ENCODE results near the gene GBA3.

The GBA3 gene

DNA sequence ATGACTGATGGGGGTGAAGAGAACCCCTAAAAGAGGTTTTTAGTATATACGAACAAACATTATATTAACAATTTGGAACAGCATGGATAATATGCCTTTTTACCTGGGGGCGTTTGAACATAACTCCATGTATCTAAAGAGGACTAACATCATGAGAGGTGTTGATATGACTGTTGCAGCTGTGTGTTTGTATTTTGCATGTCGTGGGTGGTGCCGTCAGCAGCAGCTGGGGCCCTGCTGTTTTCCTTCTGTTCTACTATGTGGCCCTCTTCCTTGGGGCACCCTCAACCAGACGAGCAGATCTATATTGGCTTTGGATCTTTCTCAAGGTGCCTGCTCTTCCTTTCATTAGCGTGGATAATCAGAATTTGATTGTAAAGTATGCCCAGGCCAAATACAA is 11.2 kb downstream of the GBA3 start:
- no peak for DNase-seq

DNA sequence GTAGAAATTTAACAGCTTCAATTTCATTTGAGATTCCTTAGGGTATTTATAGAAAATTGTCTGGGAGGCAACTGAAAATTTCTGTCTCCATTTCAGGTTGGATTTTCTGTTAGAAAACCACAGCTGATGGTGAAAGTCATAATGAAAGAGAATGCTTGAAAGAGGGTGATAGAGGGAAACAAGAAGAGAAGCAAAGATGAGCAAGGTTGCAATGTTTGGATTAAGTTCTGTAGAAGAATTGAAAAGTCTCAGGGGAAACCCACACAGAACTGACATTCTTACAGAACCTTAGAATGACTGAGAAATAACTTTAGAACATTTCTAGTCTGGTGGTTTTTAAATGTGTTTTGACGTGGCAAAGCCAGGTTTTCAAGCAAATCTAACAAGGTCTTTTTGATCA is 14.7 kb downstream of the GBA3 start:
- no peak for DNase-seq

DNA sequence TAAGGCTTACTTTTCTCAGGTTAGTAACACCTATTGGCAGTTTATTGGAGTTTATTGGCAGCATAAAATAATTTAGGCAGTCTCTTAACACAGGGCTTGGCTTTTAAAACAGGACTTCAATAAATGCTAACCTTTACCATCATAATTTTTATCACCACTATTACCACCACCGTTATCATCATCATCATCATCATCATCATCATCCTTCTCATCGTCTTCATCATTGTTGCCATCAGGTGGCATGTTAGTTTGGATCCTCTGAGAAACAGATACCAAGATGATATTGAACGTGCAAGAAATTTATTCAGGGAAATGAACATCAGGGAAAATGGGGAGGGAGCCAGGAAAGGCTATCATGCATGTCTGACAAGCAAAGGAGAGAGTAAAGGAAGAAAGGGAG is 16.2 kb downstream of the GBA3 start:
- DNase-seq: no peak

DNA sequence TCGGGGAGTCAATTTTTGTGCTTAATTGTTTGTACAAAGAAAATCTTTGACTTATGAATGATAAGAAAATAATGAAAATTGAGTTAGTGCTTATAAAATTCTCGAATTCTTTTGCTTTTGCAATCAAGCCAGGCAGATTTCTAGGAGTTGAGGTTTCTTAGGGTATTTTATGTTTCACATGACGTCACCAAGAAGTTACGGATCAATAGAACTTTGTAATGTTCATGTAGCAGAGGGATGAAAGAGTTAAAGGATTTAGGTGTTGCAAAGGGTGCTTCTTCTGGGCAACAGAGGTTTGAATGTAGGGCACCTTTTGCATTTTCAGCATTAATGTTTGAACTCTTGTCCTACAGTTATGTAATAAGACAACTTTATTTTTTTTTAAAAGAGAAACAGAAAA is 19.4 kb downstream of the GBA3 start:
- no peak for DNase-seq

DNA sequence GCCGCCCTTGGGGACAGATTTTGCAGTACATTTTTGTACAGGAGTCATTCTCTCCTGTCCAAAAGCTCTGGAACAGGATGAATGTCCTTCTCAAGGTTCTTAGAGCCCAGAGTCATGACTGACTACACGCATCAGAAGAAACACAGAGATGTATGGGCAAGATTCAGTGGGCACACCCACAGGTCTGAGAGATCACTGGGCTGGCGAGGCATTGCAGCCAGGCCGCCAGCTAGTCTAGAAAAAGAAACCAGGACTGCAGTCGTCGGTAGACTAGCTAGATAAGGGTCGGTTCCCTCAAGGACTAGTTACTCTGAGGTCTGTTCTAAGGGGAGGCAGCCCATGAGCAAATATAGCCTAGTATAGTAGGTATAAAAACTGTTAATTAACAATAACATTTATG is 19.8 kb downstream of the GBA3 start:
- DNase-seq: no peak

DNA sequence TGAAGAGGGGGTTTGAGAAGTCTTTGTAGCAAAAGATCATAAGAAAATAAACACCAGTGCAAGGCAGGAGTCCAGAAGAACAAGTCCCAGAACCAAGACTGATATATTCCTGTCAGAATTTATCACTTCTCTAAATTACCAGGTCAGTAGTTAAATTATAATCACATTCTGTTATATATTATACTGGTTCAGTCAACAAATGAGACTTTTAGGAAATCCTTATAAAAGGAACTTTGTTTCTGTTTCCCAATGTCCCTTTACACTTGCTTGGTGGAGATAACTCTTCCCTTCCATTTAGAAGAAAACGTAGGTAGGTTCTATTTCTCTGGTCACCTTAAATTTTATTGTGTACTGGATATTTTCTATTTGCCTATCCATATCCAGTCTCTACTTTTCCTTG is 21.1 kb downstream of the GBA3 start:
- DNase-seq: no peak

DNA sequence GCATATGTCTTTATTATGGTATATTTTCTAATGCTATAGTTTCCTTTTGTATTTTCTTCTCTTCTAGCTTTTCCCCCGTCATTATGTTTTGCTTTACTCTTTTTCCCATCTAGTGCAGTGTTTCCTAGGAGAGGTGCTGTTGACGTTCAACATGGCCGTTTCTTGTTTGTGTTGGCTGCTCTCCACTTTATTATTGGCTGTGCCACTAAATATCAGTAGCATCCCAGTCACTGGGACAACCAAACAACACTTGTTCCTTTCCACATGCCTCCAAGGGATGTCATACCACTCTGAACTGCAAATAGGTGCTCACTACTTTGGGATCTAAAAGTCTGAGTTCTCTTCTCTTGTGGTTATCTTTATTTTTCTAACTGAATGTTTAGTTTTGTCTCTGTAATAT is 26.5 kb downstream of the GBA3 start:
- no peak for DNase-seq

DNA sequence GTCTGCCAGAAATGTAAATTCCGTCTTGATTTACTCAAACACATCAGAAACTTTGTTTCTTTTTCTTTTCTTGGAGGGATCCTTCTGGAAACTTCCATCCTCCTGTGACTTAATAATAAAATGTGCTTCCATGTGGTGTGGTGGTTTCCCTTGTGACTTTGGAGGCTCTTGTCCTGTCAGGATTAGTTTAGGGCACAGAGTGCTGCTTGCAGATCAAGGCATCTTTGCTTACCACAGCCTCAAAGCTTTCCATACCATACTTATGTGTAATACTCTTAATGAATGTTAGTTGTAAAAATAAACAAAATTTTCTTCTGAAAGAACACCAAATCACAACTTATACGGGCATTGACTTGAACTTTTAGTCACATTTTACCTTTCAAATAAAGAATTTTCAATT is 27.4 kb downstream of the GBA3 start:
- no peak for DNase-seq

DNA sequence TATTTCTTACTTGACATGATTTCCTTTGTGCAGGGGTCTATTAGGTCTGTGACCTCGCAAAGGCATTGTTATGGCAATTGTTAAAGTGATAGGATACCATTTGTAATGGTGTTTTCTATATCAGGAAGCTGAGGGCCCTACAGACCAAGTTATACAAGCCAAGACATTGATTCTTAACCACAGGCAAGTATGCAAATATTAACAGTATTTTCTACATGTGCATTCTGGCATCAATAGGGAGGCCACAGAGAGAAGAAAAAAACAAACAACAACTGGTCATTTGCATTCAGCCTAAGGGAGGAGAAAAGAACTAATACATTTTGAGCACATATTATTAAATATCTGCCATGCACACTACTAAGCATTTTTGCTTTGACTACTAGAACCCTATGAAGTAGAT is 28.5 kb downstream of the GBA3 start:
- DNase-seq: no peak

DNA sequence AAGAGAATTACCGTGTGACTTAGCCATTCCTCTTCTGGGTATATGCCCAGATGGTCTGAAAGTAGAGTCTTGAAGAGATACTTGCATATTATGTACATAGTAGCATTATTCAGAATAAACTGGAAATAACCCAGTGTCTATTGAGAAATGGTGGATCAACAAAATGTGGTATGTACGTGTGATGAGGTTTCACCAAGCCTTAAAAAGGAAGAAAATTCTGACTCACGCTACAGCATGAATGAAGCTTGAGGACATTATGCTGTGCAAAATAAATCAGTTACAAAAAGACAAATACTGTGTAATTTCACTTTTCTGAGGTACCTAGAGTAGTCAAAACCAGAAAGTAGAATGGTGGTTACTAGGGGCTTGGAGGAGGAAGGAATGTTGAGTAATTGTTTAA is 37.3 kb downstream of the GBA3 start:
- no peak for DNase-seq

DNA sequence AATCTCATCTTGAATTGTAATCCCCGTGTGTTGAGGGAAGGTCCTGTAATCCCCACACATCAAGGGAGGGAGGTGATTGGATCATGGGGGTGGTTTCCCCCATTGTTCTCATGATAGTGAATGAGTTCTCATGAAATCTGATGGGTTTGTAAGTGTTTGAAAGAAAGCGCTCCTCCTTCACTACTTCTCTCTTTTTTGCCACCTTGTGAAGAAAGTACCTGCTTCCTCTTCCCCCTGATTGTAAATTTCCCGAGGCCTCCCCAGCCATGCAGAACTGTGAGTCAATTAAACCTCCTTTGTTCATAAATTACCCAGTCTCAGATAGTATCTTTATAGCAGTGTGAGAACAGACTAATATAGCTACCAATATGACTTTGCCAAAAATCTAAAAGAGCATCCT is 41.1 kb downstream of the GBA3 start:
- no peak for DNase-seq

DNA sequence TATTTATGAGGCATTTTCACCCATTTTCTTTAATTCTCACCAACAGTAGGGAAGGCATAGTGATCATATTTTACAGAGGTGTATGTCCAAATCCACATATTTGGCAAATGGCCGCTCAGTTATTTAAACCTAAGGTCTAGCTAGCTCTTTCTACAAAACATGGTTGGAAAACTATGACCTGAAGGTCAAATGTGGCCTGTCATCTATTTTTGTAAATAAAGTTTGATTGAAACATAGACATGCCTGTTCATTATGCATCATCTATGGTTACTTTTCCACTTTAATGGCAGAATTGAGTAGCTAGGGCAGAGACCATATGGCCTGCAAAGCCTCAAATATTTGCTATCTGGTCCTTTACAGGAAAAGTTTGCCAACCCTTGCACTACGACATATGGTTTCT is 44.2 kb downstream of the GBA3 start:
- no peak for DNase-seq

DNA sequence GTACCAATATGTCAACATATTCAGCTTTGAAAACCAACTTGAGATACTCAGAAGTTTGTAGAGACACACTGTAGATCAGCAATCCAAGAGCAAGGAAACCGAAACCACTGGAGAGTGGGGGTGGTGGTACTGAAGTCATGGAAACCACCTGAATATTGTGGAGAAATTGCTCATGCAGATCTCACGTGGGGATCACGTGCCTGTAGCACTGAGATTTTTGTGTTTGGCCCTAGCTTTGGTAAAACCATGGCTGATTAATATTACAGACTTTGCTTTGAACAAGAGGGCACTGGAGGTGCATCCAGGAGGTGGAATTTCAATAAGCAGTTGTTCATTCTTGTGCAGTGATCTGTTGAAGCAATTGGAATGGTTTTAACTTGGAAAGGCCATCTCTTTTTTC is 47.2 kb downstream of the GBA3 start:
- no peak for DNase-seq

DNA sequence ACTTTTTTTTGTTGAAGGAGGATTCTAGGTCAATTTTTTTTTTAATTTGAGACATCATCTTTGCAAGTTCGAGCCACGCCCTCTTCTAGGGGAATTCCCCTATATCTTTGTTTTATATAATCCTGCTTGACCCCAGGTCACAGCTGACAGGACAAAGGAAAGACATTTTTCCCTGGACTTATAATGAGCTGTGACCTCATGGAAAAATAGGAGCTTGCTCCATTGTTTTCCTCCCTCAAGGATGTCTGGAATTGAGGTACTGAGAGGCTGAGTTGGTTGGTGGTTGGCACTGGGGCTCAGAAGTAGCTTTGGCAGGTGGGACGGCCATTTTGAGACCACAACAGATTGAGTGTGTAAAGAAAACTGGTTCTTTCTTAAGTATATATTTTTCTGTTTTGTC is 49.0 kb downstream of the GBA3 start:
- DNase-seq: no peak

DNA sequence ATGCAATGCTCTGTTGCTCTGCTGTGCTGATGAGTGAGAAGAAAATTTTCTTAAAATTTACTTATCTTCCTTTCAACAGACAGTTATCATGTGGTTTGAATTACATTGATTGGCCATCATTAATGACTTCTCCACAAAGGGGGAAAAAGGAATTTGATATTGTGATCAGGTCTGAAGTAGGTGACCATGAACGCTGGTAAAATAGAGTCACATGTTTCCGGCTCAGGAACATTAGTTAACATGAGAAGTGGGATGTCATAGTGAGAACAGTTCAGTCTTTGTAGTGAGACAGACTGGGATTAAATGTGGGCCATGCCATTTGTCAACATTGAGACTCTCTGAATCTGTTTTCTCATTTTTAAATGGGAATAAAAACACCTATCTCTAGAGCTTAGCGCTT is 50.6 kb downstream of the GBA3 start:
- DNase-seq: no peak

DNA sequence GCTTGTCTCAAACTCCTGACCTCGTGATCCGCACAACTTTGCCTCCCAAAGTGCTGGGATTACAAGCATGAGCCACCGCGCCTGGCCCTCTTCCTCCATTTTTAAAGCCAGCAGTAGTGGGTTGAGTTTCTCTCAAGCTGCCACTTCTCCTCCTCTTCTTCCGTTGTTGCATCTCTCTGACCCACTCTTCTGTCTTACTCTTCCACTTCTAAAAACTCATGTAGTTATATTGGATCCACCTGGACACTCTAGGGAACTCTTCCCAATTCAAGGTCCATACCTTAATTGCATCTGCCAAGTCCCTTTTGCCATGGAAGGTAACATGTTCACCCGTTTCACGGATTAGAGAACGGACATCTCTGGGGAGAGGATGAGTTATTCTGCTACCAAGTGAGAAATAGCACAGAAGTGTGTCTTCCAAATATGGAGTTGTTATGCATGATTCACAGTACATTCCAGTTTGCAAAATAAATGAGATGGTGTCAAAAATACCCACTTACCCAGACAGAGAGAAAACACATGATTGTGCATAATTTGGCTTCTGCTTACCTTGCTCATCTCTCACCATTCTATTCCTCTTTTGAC is 51.8 kb downstream of the GBA3 start:
- no peak for DNase-seq

DNA sequence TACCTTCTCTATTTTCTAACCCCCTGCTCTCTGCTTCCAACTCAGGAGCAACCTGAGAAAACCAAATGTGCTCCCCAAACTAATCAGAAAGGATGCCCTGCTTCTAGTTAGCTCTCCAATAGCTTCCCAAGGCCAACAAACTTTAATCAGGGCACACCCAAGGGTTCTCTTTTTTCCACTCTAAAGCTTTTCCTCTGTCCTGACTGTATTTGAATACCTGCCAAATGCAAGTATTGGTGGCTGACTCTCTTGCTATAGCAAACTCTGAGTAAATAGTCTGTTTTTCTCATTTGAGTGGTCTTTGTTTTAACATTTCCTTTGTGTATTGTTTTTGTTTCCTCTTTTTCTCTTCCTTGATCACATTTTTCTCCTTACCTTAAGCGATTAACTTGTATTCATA is 52.5 kb downstream of the GBA3 start:
- no peak for DNase-seq

DNA sequence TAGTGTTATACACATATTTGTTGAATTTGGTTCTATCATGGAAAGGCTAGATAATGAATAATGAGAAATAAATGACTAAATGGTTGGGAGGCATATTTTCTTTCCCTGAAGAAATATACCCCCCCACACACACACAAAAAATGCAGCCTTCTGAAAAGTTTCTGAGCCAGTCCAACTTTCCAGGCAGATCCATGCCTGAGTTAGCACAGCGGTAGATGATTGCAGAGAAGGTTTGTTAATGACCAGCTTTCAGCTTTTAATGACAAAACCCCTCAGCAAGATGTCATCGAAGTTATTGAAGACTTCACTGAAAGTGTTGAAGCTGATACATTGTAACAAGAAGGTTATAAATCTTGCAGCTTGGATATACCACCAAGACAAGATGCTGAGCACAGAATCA is 61.4 kb downstream of the GBA3 start:
- no peak for DNase-seq

DNA sequence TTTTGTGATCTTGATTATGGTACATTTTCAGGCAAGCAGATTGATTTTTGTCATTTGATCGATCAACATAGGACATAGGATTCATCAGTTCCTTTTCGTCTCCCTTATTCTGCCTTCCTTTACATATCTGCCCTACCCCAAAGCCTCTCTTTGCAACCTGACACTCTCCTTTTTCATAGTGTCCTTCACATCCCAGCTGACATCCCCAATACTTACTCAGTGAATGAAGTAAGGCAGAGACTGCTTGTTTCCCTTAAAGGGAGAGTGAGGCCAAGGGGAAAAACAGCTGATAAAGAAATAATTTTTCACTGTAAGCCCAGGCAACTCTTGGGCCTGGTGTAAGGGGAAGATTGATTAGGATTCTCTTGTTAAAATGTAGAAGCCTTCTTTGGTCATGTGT is 69.8 kb downstream of the GBA3 start:
- DNase-seq: no peak

DNA sequence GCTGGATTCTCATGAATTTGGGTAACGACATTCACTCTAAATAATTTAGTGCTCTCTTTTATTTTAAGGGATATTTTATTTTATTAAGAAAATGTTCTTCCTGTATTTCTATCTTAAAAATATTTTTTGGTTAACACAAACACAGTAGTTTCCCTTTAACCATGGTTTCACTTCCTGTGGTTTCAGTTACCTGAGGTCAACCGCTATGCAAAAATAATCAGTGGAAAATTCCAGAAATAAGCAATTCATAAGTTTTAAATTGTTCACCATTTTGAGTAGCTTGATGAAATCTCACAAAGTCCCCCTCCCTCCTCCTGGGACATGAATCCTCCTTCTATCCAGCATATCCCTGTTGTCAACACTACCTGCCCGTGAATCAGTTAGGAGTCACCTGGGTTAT is 71.4 kb downstream of the GBA3 start:
- DNase-seq: no peak

DNA sequence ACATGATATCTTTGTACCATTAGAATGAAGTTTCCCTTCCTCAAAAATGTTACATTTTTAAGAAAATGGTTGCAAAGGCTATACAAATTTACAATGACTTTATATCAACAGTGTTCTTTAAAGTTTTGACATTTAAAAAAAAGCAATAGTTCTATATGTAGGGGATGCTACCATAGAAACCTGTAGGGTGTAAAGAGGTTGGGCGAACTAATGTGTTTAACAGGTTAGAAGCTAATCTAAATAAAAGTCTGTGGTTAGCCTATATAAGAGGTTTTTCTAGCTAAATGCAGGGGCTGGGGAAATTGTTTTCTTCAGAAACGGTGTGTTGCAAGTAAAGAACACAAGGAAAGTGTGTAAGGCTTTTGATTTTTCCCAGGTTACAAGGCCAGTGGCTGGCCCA is 73.3 kb downstream of the GBA3 start:
- DNase-seq: no peak

DNA sequence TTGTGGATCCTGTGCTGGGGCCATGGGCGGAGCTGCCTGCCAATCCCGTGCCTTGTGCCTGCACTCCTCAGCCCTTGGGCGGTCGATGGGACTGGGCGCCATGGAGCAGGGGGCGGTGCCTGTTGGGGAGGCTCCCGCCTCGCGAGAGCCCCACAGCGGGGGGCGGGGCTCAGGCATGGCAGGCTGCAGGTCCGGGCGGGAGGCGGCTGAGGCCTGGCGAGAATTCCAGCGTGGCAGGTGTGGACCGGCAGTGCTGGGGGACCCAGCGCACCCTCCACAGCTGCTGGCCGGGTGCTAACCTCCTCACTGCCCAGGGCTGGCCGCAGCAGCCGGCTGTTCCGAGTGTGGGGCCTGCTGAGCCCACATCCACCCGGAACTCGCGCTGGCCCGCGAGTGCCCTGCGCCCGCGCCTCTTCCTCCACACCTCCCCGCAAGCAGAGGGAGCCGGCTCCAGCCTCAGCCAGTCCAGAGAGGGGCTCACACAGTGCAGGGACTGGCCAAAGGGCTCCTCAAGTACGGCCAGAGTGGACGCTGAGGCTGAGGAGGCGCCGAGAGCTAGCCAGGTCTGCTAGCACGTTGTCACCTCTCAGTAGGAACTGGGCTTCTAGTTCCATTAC is 85.9 kb downstream of the GBA3 start:
- no peak for DNase-seq

DNA sequence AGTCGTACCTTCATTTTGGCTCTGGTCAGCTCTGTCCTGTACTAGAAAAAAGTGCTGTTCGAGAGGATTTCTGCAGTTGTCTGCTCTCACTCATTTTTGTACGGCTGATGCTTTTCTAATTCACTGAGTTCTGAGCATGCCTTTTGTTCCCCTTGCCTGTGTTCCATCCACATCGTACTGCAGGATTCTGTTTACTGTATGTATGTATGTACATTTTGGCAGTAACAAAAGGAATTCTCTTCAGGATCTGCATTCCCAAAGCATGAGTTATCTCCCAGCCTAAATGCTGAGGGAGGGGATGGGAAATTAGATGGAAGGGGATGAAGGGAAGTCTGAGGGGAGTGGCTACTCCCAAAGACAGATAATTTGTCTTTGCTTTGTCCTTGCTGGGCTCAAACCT is 87.6 kb downstream of the GBA3 start:
- DNase-seq: no peak

DNA sequence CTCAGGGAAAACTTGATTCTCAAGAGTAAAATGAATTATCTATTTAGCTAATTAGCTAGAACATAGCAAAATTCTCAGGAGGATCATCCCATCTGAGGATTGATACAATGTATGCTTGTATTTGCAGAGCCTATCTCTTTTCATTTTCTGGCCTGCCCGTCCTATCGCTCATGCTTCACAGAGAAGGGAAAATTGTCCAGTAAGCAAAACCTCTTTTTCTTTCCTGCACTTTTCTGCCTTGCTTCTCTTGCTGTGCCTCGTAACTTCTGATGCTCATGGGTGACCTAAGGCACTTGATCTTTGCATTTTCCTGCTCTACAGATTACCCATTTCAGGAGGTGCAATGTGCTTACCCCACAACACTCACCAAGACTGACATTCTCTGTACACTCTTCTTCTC is 88.1 kb downstream of the GBA3 start:
- no peak for DNase-seq

DNA sequence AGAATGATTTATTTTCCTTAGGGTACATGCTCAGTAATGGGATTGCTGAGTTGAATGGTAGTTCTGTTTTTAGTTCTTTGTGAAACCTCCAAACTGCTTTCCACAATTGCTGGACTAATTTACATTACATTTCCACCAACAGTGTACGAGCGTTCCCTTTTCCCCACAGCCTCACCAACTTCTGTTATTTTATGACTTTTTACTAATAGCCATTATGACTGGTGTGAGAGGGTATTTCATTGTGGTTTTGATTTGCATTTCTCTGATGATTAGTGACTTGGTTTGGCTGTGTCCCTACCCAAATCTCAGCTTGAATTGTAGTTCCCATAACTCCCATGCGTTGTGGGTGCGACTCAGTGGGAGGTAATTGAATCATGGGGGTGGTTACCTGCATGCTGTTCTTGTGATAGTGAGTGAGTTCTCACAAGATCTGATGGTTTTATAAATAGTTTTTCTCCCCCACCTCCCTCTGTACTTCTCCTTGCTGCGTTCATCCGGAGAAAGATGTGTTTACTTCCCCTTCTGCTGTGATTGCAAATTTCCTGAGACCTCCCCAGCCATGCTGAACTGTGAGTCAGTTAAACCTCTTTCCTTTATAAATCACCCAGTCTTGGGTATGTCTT is 95.1 kb downstream of the GBA3 start:
- no peak for DNase-seq

All from NCI-H146 (cell line).